Thyroid gland (tissue), 4 donors: ENCODE data around the gene SHCBP1L.

Experiments
- CTCF ChIP-seq, 6 experiments: fragments of 200-600 bp in 3 of 6; fragments of 450-650 bp in 3 of 6; sonication (generic) in 3 of 6; IDR thresholded peaks; one replicate each; pipeline ENCODE4 v1.5.1; 2016 to 2019; ENCODE audit warnings: antibody characterized with exemption in 6 of 6, mild to moderate bottlenecking in 2 of 6, inconsistent platforms in 1 of 6, moderate library complexity in 1 of 6
- POLR2A ChIP-seq, 2 donors: fragments of 450-650 bp; IDR thresholded peaks; one replicate each; pipeline ENCODE4 v1.6.1; 2017; ENCODE audit warnings: antibody characterized with exemption in 2 of 2, mild to moderate bottlenecking in 2 of 2, moderate library complexity in 1 of 2

- TF ChIP-seq CTCF (IDR thresholded peaks at IDR 0.05) (no peak), POLR2A (IDR thresholded peaks at IDR 0.05) (no peak)
Measured at GRCh38 chr1:182935716-182936115, 17.2 kb downstream of the SHCBP1L start.
